Mesendoderm (in vitro differentiated cells): ENCODE measurements around the gene LIX1L.
A peak's percentile ranks its signal among the peaks of the same experiment; 100 is the strongest.

Experiments used
- DNase-seq: peaks from one replicate; pipeline ENCODE4 v3.0.0; 2013
- H2AK5ac ChIP-seq: 2 replicates; pipeline ENCODE4 v1.6.1; 2013; ENCODE audit warnings: low read length, inconsistent platforms
- H2BK120ac ChIP-seq: 2 replicates; pipeline ENCODE4 v1.6.1; 2013; ENCODE audit warnings: low read depth, mild to moderate bottlenecking, low read length, moderate library complexity, mixed read lengths
- H2BK15ac ChIP-seq: replicated peaks from 2 replicates; pipeline ENCODE4 v1.6.1; 2013; ENCODE audit warnings: low read depth, mild to moderate bottlenecking, moderate library complexity
- H2BK5ac ChIP-seq: 2 replicates; pipeline ENCODE4 v1.6.1; 2013; ENCODE audit warnings: low read length, inconsistent platforms
- H3K18ac ChIP-seq: 2 replicates; pipeline ENCODE4 v1.6.1; 2013; ENCODE audit warnings: mild to moderate bottlenecking, low read length, mixed read lengths
- H3K23ac ChIP-seq: one replicate; pipeline ENCODE4 v1.6.1; 2013; ENCODE audit warnings: low read length
- H3K27ac ChIP-seq: 2 replicates; pipeline ENCODE4 v1.5.1; 2013; ENCODE audit warnings: low read depth, mild to moderate bottlenecking, inconsistent platforms, low read length, moderate library complexity
- H3K27me3 ChIP-seq: 2 replicates; pipeline ENCODE4 v1.6.1; 2013; ENCODE audit warnings: low read length, control low read depth, mild to moderate bottlenecking, inconsistent platforms; ENCODE audit not compliant: insufficient read depth, poor library complexity
- H3K36me3 ChIP-seq: 2 replicates; pipeline ENCODE4 v1.6.1; 2013; ENCODE audit warnings: low read length, inconsistent platforms; ENCODE audit not compliant: control insufficient read depth, insufficient read depth
- H3K4ac ChIP-seq: one replicate; pipeline ENCODE4 v1.6.1; 2013; ENCODE audit warnings: low read depth, mild to moderate bottlenecking, low read length, moderate library complexity
- H3K4me1 ChIP-seq: 2 replicates; pipeline ENCODE4 v1.6.1; 2013; ENCODE audit warnings: low read depth, low read length, inconsistent platforms; ENCODE audit not compliant: control insufficient read depth
- H3K4me2 ChIP-seq: 2 replicates; pipeline ENCODE4 v1.6.1; 2013; ENCODE audit warnings: low read length
- H3K4me3 ChIP-seq: 2 replicates; pipeline ENCODE4 v1.5.1; 2013; ENCODE audit warnings: mild to moderate bottlenecking, low read length
- H3K56ac ChIP-seq: one replicate; pipeline ENCODE4 v1.6.1; 2013; ENCODE audit warnings: low read length
- H3K79me1 ChIP-seq: 2 replicates; pipeline ENCODE4 v1.6.1; 2013; ENCODE audit warnings: low read length, inconsistent platforms
- H3K79me2 ChIP-seq: 2 replicates; pipeline ENCODE4 v1.6.1; 2013; ENCODE audit warnings: mild to moderate bottlenecking, low read length; ENCODE audit not compliant: control insufficient read depth, insufficient read depth
- H3K9ac ChIP-seq: 2 replicates; pipeline ENCODE4 v1.6.1; 2013; ENCODE audit warnings: low read length, inconsistent platforms
- H4K5ac ChIP-seq: one replicate; pipeline ENCODE4 v1.6.1; 2013; ENCODE audit warnings: low read length
- H4K8ac ChIP-seq: one replicate; pipeline ENCODE4 v1.6.1; 2013; ENCODE audit warnings: low read depth, mild to moderate bottlenecking, control low read depth, low read length, moderate library complexity
- WGBS: extraction: QIAGEN DNeasy Blood & Tissue Kit; methylation state at CpG from one replicate; pipeline ENCODE4 v1.1.7; 2013; ENCODE audit warnings: low lambda C conversion rate, missing lambda C conversion rate; ENCODE audit not compliant: insufficient coverage; ENCODE audit errors: extremely low coverage; 5-methylcytosine and 5-hydroxymethylcytosine counted together

The LIX1L gene

GRCh38 chr1:145889722-145890121 lies 68.1 kb downstream of the LIX1L start:
- H3K4me2 ChIP-seq: no peak overlapping the region
- no peak overlapping the region for H2AK5ac ChIP-seq
- no peak overlapping the region for H3K27ac ChIP-seq
- H3K18ac ChIP-seq: no peak overlapping the region
- no peak overlapping the region for H3K56ac ChIP-seq
- no peak overlapping the region for H3K4me3 ChIP-seq
- peaks cover 1% of the 10 kb centered on the region for H3K27me3 ChIP-seq
- no peak overlapping the region for H3K23ac ChIP-seq
- H3K79me2 ChIP-seq: no peaks in the 10 kb centered on the region
- no peak for DNase-seq
- no CpG with 5 or more reads among the region's 3 CpGs for WGBS
- H3K79me1 ChIP-seq: no peaks in the 10 kb centered on the region
- peaks cover 4% of the 10 kb centered on the region for H3K4me1 ChIP-seq
- no peak overlapping the region for H4K8ac ChIP-seq
- H4K5ac ChIP-seq: no peak overlapping the region
- H2BK5ac ChIP-seq: no peak overlapping the region
- H3K36me3 ChIP-seq: no peaks in the 10 kb centered on the region
- H3K4ac ChIP-seq: no peak overlapping the region
- no peak overlapping the region for H2BK15ac ChIP-seq
- no peak overlapping the region for H3K9ac ChIP-seq
- no peak overlapping the region for H2BK120ac ChIP-seq

GRCh38 chr1:145887631-145888030 lies 70.2 kb downstream of the LIX1L start:
- no peak overlapping the region for H3K4ac ChIP-seq
- no peak overlapping the region for H2BK5ac ChIP-seq
- no peak overlapping the region for H3K56ac ChIP-seq
- no peak overlapping the region for H2BK120ac ChIP-seq
- H3K18ac ChIP-seq: no peak overlapping the region
- H4K8ac ChIP-seq: no peak overlapping the region
- no CpG with 5 or more reads among the region's 5 CpGs for WGBS
- DNase-seq: no peak
- no peak overlapping the region for H3K9ac ChIP-seq
- H3K36me3 ChIP-seq: no peaks in the 10 kb centered on the region
- H3K4me2 ChIP-seq: no peak overlapping the region
- no peak overlapping the region for H3K23ac ChIP-seq
- peaks cover 2% of the 10 kb centered on the region for H3K27me3 ChIP-seq
- H3K27ac ChIP-seq: no peak overlapping the region
- no peak overlapping the region for H4K5ac ChIP-seq
- H2BK15ac ChIP-seq: no peak overlapping the region
- no peaks in the 10 kb centered on the region for H3K79me1 ChIP-seq
- no peaks in the 10 kb centered on the region for H3K79me2 ChIP-seq
- H2AK5ac ChIP-seq: no peak overlapping the region
- H3K4me1 ChIP-seq: peaks cover 4% of the 10 kb centered on the region
- H3K4me3 ChIP-seq: no peak overlapping the region

- H3K4ac ChIP-seq: no peak overlapping the region
- H4K8ac ChIP-seq: no peak overlapping the region
- no peak overlapping the region for H2AK5ac ChIP-seq
- no peak overlapping the region for H2BK15ac ChIP-seq
- no peak overlapping the region for H3K9ac ChIP-seq
- no peak for DNase-seq
- no CpG with 5 or more reads among the region's 8 CpGs for WGBS
- H3K4me3 ChIP-seq: no peak overlapping the region
- H2BK5ac ChIP-seq: no peak overlapping the region
- H3K27me3 ChIP-seq: peaks cover 2% of the 10 kb centered on the region
- H3K36me3 ChIP-seq: no peaks in the 10 kb centered on the region
- H3K4me1 ChIP-seq: no peaks in the 10 kb centered on the region
- H3K79me1 ChIP-seq: no peaks in the 10 kb centered on the region
- H2BK120ac ChIP-seq: no peak overlapping the region
- no peak overlapping the region for H3K56ac ChIP-seq
- H3K18ac ChIP-seq: no peak overlapping the region
- H4K5ac ChIP-seq: no peak overlapping the region
- no peaks in the 10 kb centered on the region for H3K79me2 ChIP-seq
- no peak overlapping the region for H3K23ac ChIP-seq
- no peak overlapping the region for H3K27ac ChIP-seq
- H3K4me2 ChIP-seq: no peak overlapping the region
These were observed 71.0 kb downstream of the LIX1L start for GRCh38 chr1:145886816-145887215.

- H2BK15ac ChIP-seq: no peak overlapping the region
- no peaks in the 10 kb centered on the region for H3K79me1 ChIP-seq
- H3K9ac ChIP-seq: peak overlapping the region; percentile 4
- no peak for DNase-seq
- no peak overlapping the region for H2BK120ac ChIP-seq
- no peak overlapping the region for H3K27ac ChIP-seq
- H4K8ac ChIP-seq: no peak overlapping the region
- no peak overlapping the region for H3K4ac ChIP-seq
- no peak overlapping the region for H2AK5ac ChIP-seq
- no peak overlapping the region for H3K23ac ChIP-seq
- peak overlapping the region; percentile 44 for H3K56ac ChIP-seq
- WGBS: no CpG with 5 or more reads among the region's 11 CpGs
- H3K4me3 ChIP-seq: no peak overlapping the region
- no peaks in the 10 kb centered on the region for H3K36me3 ChIP-seq
- no peaks in the 10 kb centered on the region for H3K79me2 ChIP-seq
- H3K4me1 ChIP-seq: no peaks in the 10 kb centered on the region
- H3K4me2 ChIP-seq: no peak overlapping the region
- no peak overlapping the region for H3K18ac ChIP-seq
- no peak overlapping the region for H4K5ac ChIP-seq
- H2BK5ac ChIP-seq: no peak overlapping the region
- H3K27me3 ChIP-seq: peaks cover 2% of the 10 kb centered on the region
These were observed 71.4 kb downstream of the LIX1L start for GRCh38 chr1:145886390-145886789.

GRCh38 chr1:145885738-145886287 lies 72.0 kb downstream of the LIX1L start, which contains the start of gene ANKRD35:
Gene ANKRD35 (minus strand): TSS chr1:145885866. CDS start chr1:145885758, 108 bp downstream.
- H2BK15ac ChIP-seq: no peak within 1 kb of the TSS
- peak within 1 kb of the TSS; percentile 48 for H3K4me3 ChIP-seq
- no peak within 1 kb of the TSS for H2BK5ac ChIP-seq
- no peak within 1 kb of the TSS for H4K5ac ChIP-seq
- H2BK120ac ChIP-seq: no peak within 1 kb of the TSS
- H2AK5ac ChIP-seq: no peak within 1 kb of the TSS
- peak within 1 kb of the TSS; percentile 44 for H3K56ac ChIP-seq
- no peaks in the 10 kb centered on the region for H3K4me1 ChIP-seq
- peaks cover 2% of the 10 kb centered on the region for H3K27me3 ChIP-seq
- no peak within 1 kb of the TSS for H3K4ac ChIP-seq
- H4K8ac ChIP-seq: no peak within 1 kb of the TSS
- peak within 1 kb of the TSS; percentile 4 for H3K9ac ChIP-seq
- H3K79me1 ChIP-seq: no peaks in the 10 kb centered on the region
- no peaks in the 10 kb centered on the region for H3K36me3 ChIP-seq
- H3K23ac ChIP-seq: no peak within 1 kb of the TSS
- no peaks in the 10 kb centered on the region for H3K79me2 ChIP-seq
- peak; percentile 87 for DNase-seq
- H3K4me2 ChIP-seq: peak within 1 kb of the TSS; percentile 78
- H3K18ac ChIP-seq: no peak within 1 kb of the TSS
- WGBS: no CpG with 5 or more reads among the region's 36 CpGs
- no peak within 1 kb of the TSS for H3K27ac ChIP-seq

GRCh38 chr1:145884675-145885074 lies 73.1 kb downstream of the LIX1L start:
- Histone ChIP-seq H3K56ac (no peak overlapping the region), H3K79me1 (no peaks in the 10 kb centered on the region), H3K27me3 (peaks cover 2% of the 10 kb centered on the region), H3K4me1 (no peaks in the 10 kb centered on the region), H2AK5ac (no peak overlapping the region), H2BK120ac (no peak overlapping the region), H2BK5ac (no peak overlapping the region), H3K23ac (no peak overlapping the region), H3K79me2 (no peaks in the 10 kb centered on the region), H3K27ac (no peak overlapping the region), H3K18ac (no peak overlapping the region), H3K4ac (no peak overlapping the region), H3K36me3 (no peaks in the 10 kb centered on the region), H2BK15ac (no peak overlapping the region), H3K9ac (no peak overlapping the region), H3K4me3 (no peak overlapping the region), H3K4me2 (no peak overlapping the region), H4K5ac (no peak overlapping the region), H4K8ac (no peak overlapping the region)
- no peak for DNase-seq
- WGBS: no CpG with 5 or more reads among the region's 1 CpG
